Mucosa of descending colon (tissue), 3 donors: ENCODE measurements around the gene HDAC9. TPM values are rescaled to one million over a fixed set of nuclear protein-coding genes. Genes with fewer than 3 reads are reported as not detected.
A peak's percentile ranks its signal among the peaks of the same experiment; 100 is the strongest.

ENCODE experiments used
- ATAC-seq: fragments of 200-7000 bp; cut with Tn5 transposase; one replicate; pipeline ENCODE4 v1.9.1; 2020; ENCODE audit warnings: mild to moderate bottlenecking, moderate library complexity
- DNase-seq, 3 donors: peaks; one replicate each; pipeline ENCODE4 v3.0.0-alpha.2; 2020
- H3K36me3 ChIP-seq: fragments of 200-600 bp; one replicate; pipeline ENCODE4 v1.8.0; 2021; ENCODE audit warnings: low read depth, mild to moderate bottlenecking
- H3K4me1 ChIP-seq: fragments of 200-600 bp; one replicate; pipeline ENCODE4 v1.8.0; 2021; ENCODE audit warnings: low read depth, mild to moderate bottlenecking
- H3K4me3 ChIP-seq: fragments of 200-600 bp; one replicate; pipeline ENCODE4 v1.8.0; 2021; ENCODE audit warnings: mild to moderate bottlenecking
- H3K9me3 ChIP-seq: fragments of 200-600 bp; one replicate; pipeline ENCODE4 v1.8.0; 2021; ENCODE audit warnings: mild to moderate bottlenecking
- intact Hi-C, 2 donors: fragments of 100-400 bp; cut with DNase I in 1 of 2; cut with micrococcal nuclease in 1 of 2; formaldehyde crosslinking; loops; one replicate each; pipeline versions ENCODE4 v1.11.0 to v1.11.1; 2022; cut with DNase I, micrococcal nuclease
- total RNA-seq, 3 donors: library from RNA; stranded (reverse); fragmentation: NEBNext Ultra II Directional in 2 of 3; extraction: Animal tissue kit (Norgen Biotek cat#: 25700) in 2 of 3; gene quantifications; one replicate each; pipeline versions ENCODE4 v1.2.1 to v1.2.4, GENCODE V29; 2021 to 2023
- TF ChIP-seq, protein P1 (sequence below): fragments of 200-600 bp; IDR thresholded peaks from one replicate; pipeline ENCODE4 v1.8.0; 2022; ENCODE audit warnings: antibody characterized with exemption, mild to moderate bottlenecking
- donor health status: DM: no; HTN: no; CAD: no; lungs with moderate emphysema.
- donor health status: DM: no; HTN: no; CAD: no.
- donor health status: DM: no; HTN: yes; CAD: no.

HDAC9 gene
- total RNA-seq, 3 donors from 2014 or later, result 16.0 to 20.4 (median 17.5) TPM

DNA sequence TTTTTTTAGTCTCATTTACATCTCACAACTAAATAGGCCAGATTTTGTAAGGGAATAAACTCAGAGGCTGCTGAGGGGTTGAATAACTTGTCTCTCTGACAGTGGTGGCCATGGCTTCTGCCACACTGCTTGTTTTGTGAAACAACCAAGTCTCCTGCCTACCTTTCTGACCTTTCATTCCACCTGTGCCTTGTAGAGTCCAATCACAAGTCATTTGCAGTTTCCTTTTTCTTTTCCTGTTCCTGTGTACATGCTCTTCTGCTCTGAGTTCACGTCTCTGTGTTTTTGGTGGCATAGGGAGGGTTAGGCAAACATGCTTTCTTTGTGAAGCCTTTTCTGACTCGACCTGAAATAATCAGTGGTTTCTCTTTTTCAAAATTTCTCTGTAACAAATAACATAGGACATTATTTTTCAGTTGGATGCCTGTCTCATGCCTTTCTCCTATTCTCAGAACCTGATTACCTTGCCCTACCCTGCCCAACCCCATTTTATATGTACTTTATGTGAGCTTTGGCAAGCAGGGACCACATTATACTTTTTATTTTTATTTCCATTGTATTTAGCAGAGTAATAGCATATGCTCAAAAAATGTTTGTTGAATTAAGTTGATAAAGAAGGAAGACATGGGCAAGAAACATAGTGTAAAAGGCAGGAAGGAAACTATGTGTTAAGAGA lies 81.7 kb downstream of the HDAC9 start:
- ATAC-seq, result peak; percentile 95
- no peak overlapping the region for H3K4me3 ChIP-seq
- intact Hi-C loops, result loop anchor here in 1 of 2 donors (10.0 kb wide), 1 partner anchor 222 kb away; no protein-coding TSS in a partner anchor
- TF ChIP-seq, protein P1, sequence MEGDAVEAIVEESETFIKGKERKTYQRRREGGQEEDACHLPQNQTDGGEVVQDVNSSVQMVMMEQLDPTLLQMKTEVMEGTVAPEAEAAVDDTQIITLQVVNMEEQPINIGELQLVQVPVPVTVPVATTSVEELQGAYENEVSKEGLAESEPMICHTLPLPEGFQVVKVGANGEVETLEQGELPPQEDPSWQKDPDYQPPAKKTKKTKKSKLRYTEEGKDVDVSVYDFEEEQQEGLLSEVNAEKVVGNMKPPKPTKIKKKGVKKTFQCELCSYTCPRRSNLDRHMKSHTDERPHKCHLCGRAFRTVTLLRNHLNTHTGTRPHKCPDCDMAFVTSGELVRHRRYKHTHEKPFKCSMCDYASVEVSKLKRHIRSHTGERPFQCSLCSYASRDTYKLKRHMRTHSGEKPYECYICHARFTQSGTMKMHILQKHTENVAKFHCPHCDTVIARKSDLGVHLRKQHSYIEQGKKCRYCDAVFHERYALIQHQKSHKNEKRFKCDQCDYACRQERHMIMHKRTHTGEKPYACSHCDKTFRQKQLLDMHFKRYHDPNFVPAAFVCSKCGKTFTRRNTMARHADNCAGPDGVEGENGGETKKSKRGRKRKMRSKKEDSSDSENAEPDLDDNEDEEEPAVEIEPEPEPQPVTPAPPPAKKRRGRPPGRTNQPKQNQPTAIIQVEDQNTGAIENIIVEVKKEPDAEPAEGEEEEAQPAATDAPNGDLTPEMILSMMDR, result no peak
- H3K36me3 ChIP-seq, result no peaks in the 10 kb centered on the region
- H3K4me1 ChIP-seq, result peaks cover 4% of the 10 kb centered on the region
- H3K9me3 ChIP-seq, result no peaks in the 10 kb centered on the region
- peak in 2 of 3 donors; percentile 27 to 54 for DNase-seq

DNA sequence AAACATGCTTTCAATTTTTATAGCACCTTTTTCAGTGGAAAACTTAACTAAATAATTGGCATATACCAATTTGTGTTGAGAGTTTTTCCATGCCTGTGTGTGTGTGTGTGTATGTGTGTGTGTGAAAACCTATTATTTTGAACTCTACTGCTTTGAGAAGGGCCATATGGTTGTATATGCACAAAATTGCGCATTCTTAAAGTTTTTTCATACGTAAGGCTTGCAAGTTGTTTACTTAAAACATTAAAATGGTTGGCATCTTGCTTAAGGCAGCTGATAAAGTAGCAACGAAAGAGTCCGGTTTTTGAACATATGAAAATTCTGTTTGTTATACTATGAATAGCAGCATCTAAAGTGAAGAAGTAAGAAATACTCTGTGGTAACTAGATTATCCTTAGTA lies 84.1 kb downstream of the HDAC9 start:
- TF ChIP-seq, protein P1, result no peak
- Histone ChIP-seq H3K36me3 (no peaks in the 10 kb centered on the region), H3K4me3 (no peak overlapping the region), H3K4me1 (peaks cover 4% of the 10 kb centered on the region), H3K9me3 (no peaks in the 10 kb centered on the region)
- intact Hi-C loops, result loop anchor here in 1 of 2 donors (10.0 kb wide), 1 partner anchor 225 kb away; no protein-coding TSS in a partner anchor
- ATAC-seq, result no peak
- no peak for DNase-seq

DNA sequence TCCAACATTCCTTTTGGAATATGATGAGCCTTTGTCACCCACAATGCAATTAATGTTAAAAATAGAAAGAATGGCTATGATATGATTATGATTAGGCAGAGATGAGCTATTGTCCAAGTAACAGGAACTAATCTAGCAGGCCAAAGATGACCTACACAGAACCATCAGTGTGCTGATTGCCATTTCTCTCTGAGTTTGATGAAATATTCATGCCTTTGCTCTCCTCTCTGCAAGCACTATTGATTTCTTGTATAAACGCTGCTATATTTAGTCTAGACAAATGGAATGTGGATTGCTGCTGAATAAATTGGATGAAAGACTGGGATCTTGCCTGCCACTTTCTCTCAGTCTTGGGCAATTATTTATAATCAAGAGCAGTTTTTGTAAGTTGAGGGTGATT lies 85.4 kb downstream of the HDAC9 start:
- intact Hi-C loops, result no loop called here
- no peak for ATAC-seq
- no peaks in the 10 kb centered on the region for H3K9me3 ChIP-seq

DNA sequence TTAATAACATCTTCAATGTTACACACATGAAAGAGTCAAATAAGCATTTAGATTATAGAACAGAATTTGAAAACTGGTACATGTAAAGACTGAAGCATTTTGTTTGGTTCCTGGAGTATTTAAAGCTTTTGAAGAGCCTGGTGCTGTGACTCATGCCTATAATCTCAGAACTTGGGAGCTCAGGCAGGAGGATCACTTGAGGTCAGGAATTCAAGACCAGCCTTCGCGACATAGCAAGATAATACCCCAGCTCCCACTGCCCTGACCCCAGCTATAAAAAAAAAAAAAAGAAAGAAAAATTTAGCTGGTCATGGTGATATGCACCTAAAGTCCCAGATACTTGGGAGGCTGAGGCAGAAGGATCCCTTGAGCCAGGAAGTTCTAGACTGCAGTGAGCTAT lies 87.8 kb downstream of the HDAC9 start:
- no peak overlapping the region for H3K4me3 ChIP-seq
- intact Hi-C loops, result no loop called here
- DNase-seq (no peak), ATAC-seq (no peak)
- TF ChIP-seq, protein P1, result no peak
- no peaks in the 10 kb centered on the region for H3K4me1 ChIP-seq
- H3K36me3 ChIP-seq, result no peaks in the 10 kb centered on the region
- H3K9me3 ChIP-seq, result no peaks in the 10 kb centered on the region

More for the DNA sequence above, 85.4 kb downstream of the HDAC9 start:
- Histone ChIP-seq H3K4me3 (no peak overlapping the region), H3K4me1 (peaks cover 4% of the 10 kb centered on the region), H3K36me3 (no peaks in the 10 kb centered on the region)
- TF ChIP-seq, protein P1, result no peak
- no peak for DNase-seq

DNA sequence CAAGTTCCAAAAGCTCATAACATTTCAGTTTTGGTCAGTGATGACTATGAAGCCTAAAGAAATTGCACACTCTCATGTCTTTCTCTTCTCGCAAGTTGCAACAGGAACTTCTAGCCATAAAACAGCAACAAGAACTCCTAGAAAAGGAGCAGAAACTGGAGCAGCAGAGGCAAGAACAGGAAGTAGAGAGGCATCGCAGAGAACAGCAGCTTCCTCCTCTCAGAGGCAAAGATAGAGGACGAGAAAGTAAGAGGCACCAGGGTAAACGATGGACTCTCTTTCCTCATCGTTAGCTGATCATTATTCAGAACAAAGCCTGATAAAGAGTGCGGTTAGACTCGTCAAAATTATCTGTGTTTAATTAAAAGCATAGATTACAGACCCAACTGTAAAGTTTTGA lies 94.7 kb downstream of the HDAC9 start:
- intact Hi-C loops, result no loop called here
- Histone ChIP-seq H3K4me1 (peaks cover 5% of the 10 kb centered on the region), H3K36me3 (no peaks in the 10 kb centered on the region), H3K9me3 (no peaks in the 10 kb centered on the region), H3K4me3 (no peak overlapping the region)
- ATAC-seq (no peak), DNase-seq (no peak)
- TF ChIP-seq, protein P1, result no peak
